ENCODE data around the gene FLNC.

Gene FLNC

DNA sequence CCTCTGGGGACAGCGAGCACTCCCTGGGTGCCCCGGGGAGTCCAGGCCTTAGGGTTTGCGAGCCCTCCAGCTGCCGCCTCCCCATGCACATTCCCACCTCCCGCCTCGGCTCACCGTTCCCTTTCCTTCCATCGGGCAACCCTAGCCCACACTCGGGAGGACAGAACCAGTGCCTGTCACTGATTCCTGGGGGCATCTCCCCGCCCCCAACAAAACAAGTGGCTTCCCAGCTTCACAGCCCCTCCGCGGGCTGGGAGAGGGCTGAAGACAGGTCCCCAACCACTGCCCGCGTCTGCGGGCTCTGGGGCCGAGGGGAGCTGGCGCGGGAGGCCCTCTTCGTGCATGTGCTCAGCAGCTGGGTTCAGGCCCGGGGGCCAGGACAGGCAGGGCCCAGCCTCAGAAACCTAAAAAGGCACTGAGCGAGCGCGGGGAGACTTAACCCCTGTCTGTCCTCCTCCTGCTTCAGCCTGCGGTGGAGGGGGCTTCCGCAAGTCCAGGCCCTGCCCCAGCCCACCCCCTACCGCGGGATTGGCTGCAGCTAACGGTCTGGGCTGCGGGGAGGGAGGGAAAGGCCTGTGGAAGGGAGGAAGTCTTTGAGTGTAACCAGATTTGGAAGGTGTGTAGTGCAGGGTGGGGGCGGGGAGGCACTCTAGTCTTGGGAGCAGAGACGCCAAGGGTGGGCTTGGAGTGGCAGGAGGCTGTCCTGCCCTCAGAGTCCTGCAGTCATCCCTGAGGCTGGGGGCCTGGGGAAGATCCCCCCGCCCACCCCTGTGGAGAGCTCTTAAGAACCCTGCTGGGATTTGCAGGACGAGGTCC is 1.2 kb downstream of the FLNC start:
- Histone ChIP-seq H3K36me3 (ENCODE audit: control insufficient read depth, insufficient read depth, low read length) (no peaks in the 10 kb centered on the region), H3K27ac (no peak overlapping the region), H3K9ac (no peak overlapping the region), H3K9me3 (ENCODE audit: control insufficient read depth, low read length) (no peaks in the 10 kb centered on the region), H2AFZ (peak overlapping the region; percentile 50), H3K4me3 (ENCODE audit: low read depth, low read length) (no peak overlapping the region), H3K4me2 (ENCODE audit: low read length) (peak overlapping the region; percentile 80), H3K79me2 (no peaks in the 10 kb centered on the region), H3K27me3 (ENCODE audit: control insufficient read depth, insufficient read depth, low read length) (no peaks in the 10 kb centered on the region), H3K4me1 (peaks cover 14% of the 10 kb centered on the region)
- TF ChIP-seq, protein P1, sequence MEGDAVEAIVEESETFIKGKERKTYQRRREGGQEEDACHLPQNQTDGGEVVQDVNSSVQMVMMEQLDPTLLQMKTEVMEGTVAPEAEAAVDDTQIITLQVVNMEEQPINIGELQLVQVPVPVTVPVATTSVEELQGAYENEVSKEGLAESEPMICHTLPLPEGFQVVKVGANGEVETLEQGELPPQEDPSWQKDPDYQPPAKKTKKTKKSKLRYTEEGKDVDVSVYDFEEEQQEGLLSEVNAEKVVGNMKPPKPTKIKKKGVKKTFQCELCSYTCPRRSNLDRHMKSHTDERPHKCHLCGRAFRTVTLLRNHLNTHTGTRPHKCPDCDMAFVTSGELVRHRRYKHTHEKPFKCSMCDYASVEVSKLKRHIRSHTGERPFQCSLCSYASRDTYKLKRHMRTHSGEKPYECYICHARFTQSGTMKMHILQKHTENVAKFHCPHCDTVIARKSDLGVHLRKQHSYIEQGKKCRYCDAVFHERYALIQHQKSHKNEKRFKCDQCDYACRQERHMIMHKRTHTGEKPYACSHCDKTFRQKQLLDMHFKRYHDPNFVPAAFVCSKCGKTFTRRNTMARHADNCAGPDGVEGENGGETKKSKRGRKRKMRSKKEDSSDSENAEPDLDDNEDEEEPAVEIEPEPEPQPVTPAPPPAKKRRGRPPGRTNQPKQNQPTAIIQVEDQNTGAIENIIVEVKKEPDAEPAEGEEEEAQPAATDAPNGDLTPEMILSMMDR (IDR thresholded peaks at IDR 0.05): no peak

DNA sequence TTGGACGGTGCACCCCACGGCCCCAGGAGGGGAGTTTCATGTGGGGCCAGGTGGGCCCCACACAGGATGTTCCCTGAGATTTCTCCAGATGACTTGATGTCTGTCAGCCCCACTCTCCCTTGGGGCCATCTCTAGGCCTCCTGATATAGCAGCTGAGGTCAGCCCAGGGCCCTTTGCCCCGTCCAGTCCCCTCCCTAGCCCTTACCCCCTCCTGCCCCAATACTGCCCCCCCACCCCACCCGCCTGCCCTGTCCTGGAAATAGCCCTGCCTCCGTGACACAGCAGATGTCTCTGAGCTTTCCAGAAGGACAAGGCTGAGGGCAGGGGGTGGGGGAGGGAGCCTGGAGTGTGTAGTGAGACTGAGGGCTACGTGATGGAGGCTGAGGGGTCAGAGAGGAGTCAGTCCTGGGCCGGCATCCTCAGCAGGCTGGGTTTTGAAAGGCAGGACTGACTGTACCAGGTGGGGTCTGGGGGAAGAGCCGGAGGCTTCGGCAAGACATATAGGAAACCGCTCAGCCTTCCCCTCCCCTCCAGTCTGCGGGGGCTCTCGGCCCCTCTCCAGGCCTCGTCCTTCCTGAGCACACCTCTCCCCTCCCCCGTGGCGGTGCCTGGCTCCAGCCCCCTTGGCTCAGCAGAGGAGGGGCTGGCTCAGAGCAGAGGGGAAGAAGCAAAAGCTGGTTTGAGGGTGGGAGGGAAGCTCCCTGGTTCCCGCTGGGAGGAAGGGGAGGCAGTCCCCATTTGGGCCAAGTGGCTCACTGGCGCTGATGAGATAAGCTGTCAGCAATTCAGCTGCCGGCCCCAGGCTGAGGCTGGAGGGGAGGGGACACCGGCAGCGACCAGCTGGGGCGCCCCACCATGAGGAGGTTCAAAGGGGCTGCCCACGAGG is 2.0 kb downstream of the FLNC start:
- no peaks in the 10 kb centered on the region for H3K36me3 ChIP-seq (ENCODE audit: control insufficient read depth, insufficient read depth, low read length)
- H3K27ac ChIP-seq: no peak overlapping the region
- no peaks in the 10 kb centered on the region for H3K9me3 ChIP-seq (ENCODE audit: control insufficient read depth, low read length)
- no peak overlapping the region for H3K4me3 ChIP-seq (ENCODE audit: low read depth, low read length)
- no peaks in the 10 kb centered on the region for H3K27me3 ChIP-seq (ENCODE audit: control insufficient read depth, insufficient read depth, low read length)
- H3K4me1 ChIP-seq: peaks cover 14% of the 10 kb centered on the region
- no peak overlapping the region for H2AFZ ChIP-seq
- H3K4me2 ChIP-seq (ENCODE audit: low read length): no peak overlapping the region
- no peaks in the 10 kb centered on the region for H3K79me2 ChIP-seq
- no peak overlapping the region for H3K9ac ChIP-seq
- TF ChIP-seq, protein P1 (IDR thresholded peaks at IDR 0.05): no peak

DNA sequence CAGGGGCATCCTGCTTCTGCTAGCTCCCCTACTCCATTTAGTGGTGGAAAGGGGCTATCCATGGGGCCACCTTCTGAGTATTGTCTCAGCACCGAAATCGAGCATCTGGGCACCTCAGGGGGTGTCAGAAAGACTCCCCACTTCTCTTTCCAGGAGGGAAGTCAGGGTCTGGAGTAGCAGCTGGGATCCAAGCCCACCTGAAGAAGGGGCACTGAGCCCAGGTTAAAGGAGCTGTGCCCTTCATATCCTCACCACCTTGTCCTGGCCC is 2.6 kb downstream of the FLNC start:
- no peaks in the 10 kb centered on the region for H3K9me3 ChIP-seq (ENCODE audit: control insufficient read depth, low read length)
- H3K79me2 ChIP-seq: no peaks in the 10 kb centered on the region
- H3K27ac ChIP-seq: no peak overlapping the region
- H2AFZ ChIP-seq: no peak overlapping the region
- H3K9ac ChIP-seq: no peak overlapping the region
- H3K4me1 ChIP-seq: peaks cover 14% of the 10 kb centered on the region
- TF ChIP-seq, protein P1 (IDR thresholded peaks at IDR 0.05): no peak
- no peak overlapping the region for H3K4me2 ChIP-seq (ENCODE audit: low read length)
- no peaks in the 10 kb centered on the region for H3K27me3 ChIP-seq (ENCODE audit: control insufficient read depth, insufficient read depth, low read length)
- H3K4me3 ChIP-seq (ENCODE audit: low read depth, low read length): no peak overlapping the region
- H3K36me3 ChIP-seq (ENCODE audit: control insufficient read depth, insufficient read depth, low read length): no peaks in the 10 kb centered on the region

DNA sequence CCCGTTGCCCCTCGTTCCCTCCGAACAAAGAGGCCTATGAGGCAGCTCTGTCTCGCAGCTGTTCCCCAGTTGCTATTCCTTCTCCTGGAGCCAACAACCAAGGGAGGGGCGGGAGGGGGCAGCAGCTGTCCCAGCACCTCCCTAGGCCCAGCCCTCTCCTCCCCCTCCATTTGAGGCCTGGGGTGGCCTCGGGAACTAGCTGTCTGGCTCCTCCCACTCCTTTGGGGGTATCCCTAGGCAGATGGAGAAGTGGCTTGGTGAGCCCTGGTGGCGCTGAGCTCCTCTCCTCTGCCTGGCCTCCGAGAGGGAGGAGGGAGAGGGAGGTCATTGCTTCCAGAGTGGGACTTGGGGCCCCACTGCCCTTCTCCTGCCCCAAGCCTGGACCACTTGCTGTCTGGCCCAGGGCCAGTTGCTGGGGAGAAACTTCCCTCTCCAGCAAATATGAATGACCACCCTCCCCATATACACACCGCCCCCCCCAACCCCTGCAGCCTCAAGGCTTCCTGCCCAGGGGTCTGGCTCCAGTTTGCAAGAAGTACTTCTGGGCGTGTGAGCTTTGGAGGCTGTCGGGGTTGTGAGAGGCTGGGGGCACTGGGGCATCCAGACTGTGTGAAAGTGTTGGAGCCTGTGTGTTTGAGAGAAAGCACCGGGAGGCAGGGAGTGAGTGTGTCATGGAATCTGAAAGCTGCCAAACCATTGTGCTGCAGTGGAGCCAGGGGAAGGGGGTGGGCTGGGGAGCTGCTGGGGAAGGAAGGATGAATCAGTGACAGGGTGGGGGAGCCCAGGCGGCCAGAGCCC is 3.1 kb downstream of the FLNC start:
- Histone ChIP-seq H3K79me2 (no peaks in the 10 kb centered on the region), H3K36me3 (ENCODE audit: control insufficient read depth, insufficient read depth, low read length) (no peaks in the 10 kb centered on the region), H3K9ac (no peak overlapping the region), H3K27ac (no peak overlapping the region), H2AFZ (no peak overlapping the region), H3K9me3 (ENCODE audit: control insufficient read depth, low read length) (no peaks in the 10 kb centered on the region), H3K4me2 (ENCODE audit: low read length) (no peak overlapping the region), H3K27me3 (ENCODE audit: control insufficient read depth, insufficient read depth, low read length) (no peaks in the 10 kb centered on the region), H3K4me3 (ENCODE audit: low read depth, low read length) (no peak overlapping the region), H3K4me1 (peaks cover 14% of the 10 kb centered on the region)
- TF ChIP-seq, protein P1 (IDR thresholded peaks at IDR 0.05): no peak
